Left ventricle myocardium inferior (tissue), 1 donor: ENCODE measurements around the gene S100A12. TPM values are rescaled to one million over a fixed set of nuclear protein-coding genes. Genes with fewer than 3 reads are reported as not detected.

ENCODE experiments used
- DNase-seq: peaks from one replicate; pipeline ENCODE4 v3.0.0-alpha.2; 2020
- H3K27ac ChIP-seq: fragments of 200-600 bp; replicated peaks from 2 replicates; pipeline ENCODE4 v1.8.0; 2021
- H3K27me3 ChIP-seq: fragments of 200-600 bp; 2 replicates; pipeline ENCODE4 v1.8.0; 2021; ENCODE audit warnings: low read depth
- H3K36me3 ChIP-seq: fragments of 200-600 bp; 2 replicates; pipeline ENCODE4 v1.8.0; 2021
- H3K4me1 ChIP-seq: fragments of 200-600 bp; 2 replicates; pipeline ENCODE4 v1.8.0; 2021
- H3K4me3 ChIP-seq: fragments of 200-600 bp; 2 replicates; pipeline ENCODE4 v1.8.0; 2021; ENCODE audit warnings: mild to moderate bottlenecking, moderate library complexity
- H3K9me3 ChIP-seq: fragments of 200-600 bp; replicated peaks from 2 replicates; pipeline ENCODE4 v1.8.0; 2021
- CTCF ChIP-seq: fragments of 200-600 bp; IDR thresholded peaks from 2 replicates; pipeline ENCODE4 v1.8.0; 2021; ENCODE audit warnings: antibody characterized with exemption, mild to moderate bottlenecking, borderline replicate concordance
- intact Hi-C: fragments of 100-400 bp; cut with micrococcal nuclease; formaldehyde crosslinking; loops from one replicate; pipeline ENCODE4 v1.11.0; 2022
- total RNA-seq: library from RNA; stranded (reverse); fragmentation: NEBNext Ultra II Directional; extraction: Animal tissue kit (Norgen Biotek cat#: 25700); gene quantifications from one replicate; pipeline ENCODE4 v1.2.1, GENCODE V29; 2021
- donor health status: DM: no; HTN: yes; CAD: no; lungs with severe emphysema.

The S100A12 gene
- total RNA-seq, 1 donor from 2014 or later = 2.3 TPM

DNA sequence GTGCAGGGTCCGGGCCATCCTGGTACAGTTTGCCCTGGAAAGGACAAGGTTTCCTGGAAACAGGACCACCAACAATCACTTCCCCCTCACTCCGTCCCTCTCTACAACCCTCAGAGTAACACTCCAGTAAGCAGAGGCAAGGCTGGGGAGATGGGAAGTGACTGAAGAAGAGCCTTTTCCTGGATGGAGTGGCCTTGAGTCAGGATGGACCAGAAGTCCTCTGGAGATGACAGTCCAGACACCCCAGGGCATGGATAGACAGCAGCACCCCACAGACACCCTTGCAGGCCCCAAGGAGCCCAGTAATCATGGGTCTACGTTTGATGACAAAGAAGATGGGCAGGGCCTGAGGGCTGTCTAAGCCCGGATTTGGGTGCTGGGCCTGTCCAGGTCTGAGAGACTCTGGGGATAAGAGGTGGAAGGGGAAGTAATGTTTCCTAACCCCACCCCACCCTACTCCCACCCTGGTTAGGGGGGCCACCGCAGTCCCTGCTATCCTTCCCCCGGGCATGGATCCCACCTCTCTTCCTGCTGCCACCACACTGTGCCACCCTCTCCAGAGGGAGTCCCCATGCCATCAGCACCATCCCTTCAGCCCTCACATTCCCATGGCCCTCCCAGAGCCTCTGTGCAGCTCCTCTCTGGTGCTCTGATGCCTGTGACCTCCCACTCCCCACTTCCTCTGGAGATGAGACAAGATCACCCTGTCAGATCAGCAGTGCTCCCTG is 22.7 kb upstream of the S100A12 start:
- no peaks in the 10 kb centered on the region for H3K9me3 ChIP-seq

GRCh38 chr1:153397051-153397923 is 21.9 kb upstream of the S100A12 start:
- Histone ChIP-seq H3K27me3 (peaks cover 48% of the 10 kb centered on the region), H3K9me3 (no peaks in the 10 kb centered on the region), H3K4me3 (no peak overlapping the region), H3K36me3 (no peaks in the 10 kb centered on the region), H3K27ac (no peak overlapping the region), H3K4me1 (peaks cover 4% of the 10 kb centered on the region)
- no peak for DNase-seq
- TF ChIP-seq CTCF = no peak
- intact Hi-C loops = no loop called here

More for the DNA sequence above, 22.7 kb upstream of the S100A12 start:
- Histone ChIP-seq H3K27me3 (peaks cover 48% of the 10 kb centered on the region), H3K4me1 (peaks cover 4% of the 10 kb centered on the region), H3K27ac (no peak overlapping the region), H3K4me3 (no peak overlapping the region), H3K36me3 (no peaks in the 10 kb centered on the region)
- no peak for DNase-seq
- no peak for TF ChIP-seq CTCF
- intact Hi-C loops = no loop called here

- H3K27ac ChIP-seq = no peak overlapping the region
- intact Hi-C loops = no loop called here
These were observed 21.0 kb upstream of the S100A12 start for GRCh38 chr1:153396461-153396860.

GRCh38 chr1:153395776-153396175 is 20.4 kb upstream of the S100A12 start:
- peaks cover 10% of the 10 kb centered on the region for H3K4me1 ChIP-seq
- H3K27ac ChIP-seq = no peak overlapping the region
- H3K4me3 ChIP-seq = no peak overlapping the region
- no peak for TF ChIP-seq CTCF
- no peaks in the 10 kb centered on the region for H3K36me3 ChIP-seq
- peaks cover 48% of the 10 kb centered on the region for H3K27me3 ChIP-seq
- no peak for DNase-seq
- H3K9me3 ChIP-seq = no peaks in the 10 kb centered on the region
- intact Hi-C loops = no loop called here

More at GRCh38 chr1:153396461-153396860, 21.0 kb upstream of the S100A12 start:
- H3K9me3 ChIP-seq = no peaks in the 10 kb centered on the region
- H3K4me1 ChIP-seq = peaks cover 5% of the 10 kb centered on the region
- H3K36me3 ChIP-seq = no peaks in the 10 kb centered on the region
- peaks cover 48% of the 10 kb centered on the region for H3K27me3 ChIP-seq
- no peak overlapping the region for H3K4me3 ChIP-seq
- no peak for TF ChIP-seq CTCF
- DNase-seq = no peak

- Histone ChIP-seq H3K9me3 (no peaks in the 10 kb centered on the region), H3K4me1 (peaks cover 10% of the 10 kb centered on the region), H3K36me3 (no peaks in the 10 kb centered on the region), H3K27ac (no peak overlapping the region), H3K27me3 (peaks cover 46% of the 10 kb centered on the region), H3K4me3 (no peak overlapping the region)
- peak; percentile 37 for DNase-seq
- no peak for TF ChIP-seq CTCF
- intact Hi-C loops = no loop called here
These were observed 19.8 kb upstream of the S100A12 start for GRCh38 chr1:153395136-153395685.
